ENCODE data around the gene ROR1.

DNA sequence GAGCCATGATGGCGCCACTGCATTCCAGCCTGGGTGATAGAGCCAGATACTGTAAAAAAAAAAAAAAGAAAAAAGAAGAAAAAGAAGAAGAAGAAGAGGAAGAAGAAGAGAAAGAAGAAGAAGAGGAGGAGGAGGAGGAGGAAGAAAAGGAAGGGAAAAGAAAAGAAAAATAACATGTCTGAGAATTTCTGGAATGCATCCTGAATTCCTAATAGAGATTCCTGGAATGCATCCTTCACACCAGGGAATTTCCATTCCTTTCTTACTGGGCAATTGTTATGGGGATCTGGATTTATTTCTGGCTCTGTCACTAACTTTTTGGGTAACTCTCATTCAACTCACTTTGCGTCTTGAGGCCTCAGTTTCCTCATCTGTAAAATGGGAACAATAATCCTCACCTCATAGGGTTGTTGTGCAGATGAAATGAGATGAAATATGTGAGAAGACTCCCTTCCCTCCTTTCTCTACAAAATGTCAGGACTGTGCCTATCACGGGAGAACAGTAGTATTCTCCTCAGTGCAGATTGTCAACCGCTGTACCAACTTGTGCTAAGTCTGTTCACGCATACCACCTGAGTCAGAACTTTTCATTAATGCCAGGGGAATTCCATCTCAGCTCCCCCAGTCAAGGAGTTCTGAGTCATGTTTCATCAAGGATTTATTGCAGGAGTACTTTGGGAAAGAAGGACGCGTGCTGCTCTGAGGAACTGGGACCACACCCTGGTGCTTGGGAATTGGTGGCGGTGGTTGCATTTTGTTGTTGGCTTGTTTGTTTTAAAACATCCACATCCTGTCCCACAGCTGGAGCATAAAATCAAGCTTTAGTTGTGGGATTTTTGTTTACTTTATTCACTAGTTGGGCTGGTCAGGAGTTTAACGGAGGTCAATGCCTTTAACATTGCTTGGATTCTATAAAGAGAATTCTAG, 42.4 kb upstream of the ROR1 start:
- TF ChIP-seq, protein P1, sequence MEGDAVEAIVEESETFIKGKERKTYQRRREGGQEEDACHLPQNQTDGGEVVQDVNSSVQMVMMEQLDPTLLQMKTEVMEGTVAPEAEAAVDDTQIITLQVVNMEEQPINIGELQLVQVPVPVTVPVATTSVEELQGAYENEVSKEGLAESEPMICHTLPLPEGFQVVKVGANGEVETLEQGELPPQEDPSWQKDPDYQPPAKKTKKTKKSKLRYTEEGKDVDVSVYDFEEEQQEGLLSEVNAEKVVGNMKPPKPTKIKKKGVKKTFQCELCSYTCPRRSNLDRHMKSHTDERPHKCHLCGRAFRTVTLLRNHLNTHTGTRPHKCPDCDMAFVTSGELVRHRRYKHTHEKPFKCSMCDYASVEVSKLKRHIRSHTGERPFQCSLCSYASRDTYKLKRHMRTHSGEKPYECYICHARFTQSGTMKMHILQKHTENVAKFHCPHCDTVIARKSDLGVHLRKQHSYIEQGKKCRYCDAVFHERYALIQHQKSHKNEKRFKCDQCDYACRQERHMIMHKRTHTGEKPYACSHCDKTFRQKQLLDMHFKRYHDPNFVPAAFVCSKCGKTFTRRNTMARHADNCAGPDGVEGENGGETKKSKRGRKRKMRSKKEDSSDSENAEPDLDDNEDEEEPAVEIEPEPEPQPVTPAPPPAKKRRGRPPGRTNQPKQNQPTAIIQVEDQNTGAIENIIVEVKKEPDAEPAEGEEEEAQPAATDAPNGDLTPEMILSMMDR (IDR thresholded peaks at IDR 0.05) = no peak
- no peak for TF ChIP-seq POLR2A (IDR thresholded peaks at IDR 0.05; ENCODE audit: low read depth)
